Nephron progenitor cell (in vitro differentiated cells): ENCODE data around the gene CMIP.

Source experiments
- DNase-seq: peaks from one replicate; pipeline ENCODE4 v3.0.0; 2021
- H3K27ac Mint-ChIP-seq: 2 replicates; pipeline ENCODE4 v1.8.0; 2021; ENCODE audit warnings: mild to moderate bottlenecking, moderate library complexity, mixed read lengths
- H3K27me3 Mint-ChIP-seq: 2 replicates; pipeline ENCODE4 v1.8.0; 2021; ENCODE audit warnings: mild to moderate bottlenecking, low read depth, mixed read lengths; ENCODE audit not compliant: poor library complexity
- H3K36me3 Mint-ChIP-seq: 2 replicates; pipeline ENCODE4 v1.8.0; 2021; ENCODE audit warnings: low read depth, mixed read lengths
- H3K4me1 Mint-ChIP-seq: 2 replicates; pipeline ENCODE4 v1.8.0; 2021; ENCODE audit warnings: mixed read lengths
- H3K4me3 Mint-ChIP-seq: 2 replicates; pipeline ENCODE4 v1.8.0; 2021; ENCODE audit warnings: mild to moderate bottlenecking, moderate library complexity, mixed read lengths
- H3K9me3 Mint-ChIP-seq: 2 replicates; pipeline ENCODE4 v1.8.0; 2021; ENCODE audit warnings: mild to moderate bottlenecking, moderate library complexity, mixed read lengths
- CTCF ChIP-seq: fragments of 200-600 bp; sonication (generic); IDR thresholded peaks from 2 replicates; pipeline ENCODE4 v1.5.0; 2021; ENCODE audit warnings: antibody characterized with exemption

Gene CMIP

GRCh38 chr16:81494888-81495287 is 50.3 kb downstream of the CMIP start:
- Mint-ChIP-seq H3K4me3 (no peak overlapping the region), H3K36me3 (no peaks in the 10 kb centered on the region), H3K9me3 (no peaks in the 10 kb centered on the region), H3K27me3 (peaks cover 9% of the 10 kb centered on the region), H3K27ac (no peak overlapping the region), H3K4me1 (peaks cover 62% of the 10 kb centered on the region)
- TF ChIP-seq CTCF, result no peak
- no peak for DNase-seq

- H3K9me3 Mint-ChIP-seq, result no peaks in the 10 kb centered on the region
- no peak for TF ChIP-seq CTCF
- H3K27me3 Mint-ChIP-seq, result peaks cover 5% of the 10 kb centered on the region
- H3K4me1 Mint-ChIP-seq, result peaks cover 64% of the 10 kb centered on the region
- no peak overlapping the region for H3K27ac Mint-ChIP-seq
- H3K36me3 Mint-ChIP-seq, result no peaks in the 10 kb centered on the region
- DNase-seq, result no peak
- H3K4me3 Mint-ChIP-seq, result no peak overlapping the region
Measured at GRCh38 chr16:81495321-81496234, 51.0 kb downstream of the CMIP start.

GRCh38 chr16:81496321-81496720 is 51.7 kb downstream of the CMIP start:
- peaks cover 69% of the 10 kb centered on the region for H3K4me1 Mint-ChIP-seq
- H3K27me3 Mint-ChIP-seq, result peaks cover 3% of the 10 kb centered on the region
- no peaks in the 10 kb centered on the region for H3K36me3 Mint-ChIP-seq
- H3K9me3 Mint-ChIP-seq, result no peaks in the 10 kb centered on the region
- H3K27ac Mint-ChIP-seq, result no peak overlapping the region
- DNase-seq, result no peak
- H3K4me3 Mint-ChIP-seq, result no peak overlapping the region
- TF ChIP-seq CTCF, result no peak

- Mint-ChIP-seq H3K4me3 (no peak overlapping the region), H3K27me3 (peaks cover 3% of the 10 kb centered on the region), H3K9me3 (no peaks in the 10 kb centered on the region), H3K4me1 (peaks cover 69% of the 10 kb centered on the region), H3K27ac (no peak overlapping the region), H3K36me3 (no peaks in the 10 kb centered on the region)
- DNase-seq, result no peak
- TF ChIP-seq CTCF, result no peak
Measured at GRCh38 chr16:81496742-81497141, 52.1 kb downstream of the CMIP start.

- Mint-ChIP-seq H3K9me3 (no peaks in the 10 kb centered on the region), H3K27ac (no peak overlapping the region), H3K4me3 (no peak overlapping the region), H3K27me3 (peaks cover 3% of the 10 kb centered on the region), H3K36me3 (no peaks in the 10 kb centered on the region), H3K4me1 (peaks cover 68% of the 10 kb centered on the region)
- no peak for DNase-seq
- no peak for TF ChIP-seq CTCF
Measured at GRCh38 chr16:81497690-81498089, 53.1 kb downstream of the CMIP start.

- no peaks in the 10 kb centered on the region for H3K9me3 Mint-ChIP-seq
- TF ChIP-seq CTCF, result no peak
- H3K4me1 Mint-ChIP-seq, result peaks cover 65% of the 10 kb centered on the region
- no peaks in the 10 kb centered on the region for H3K36me3 Mint-ChIP-seq
- H3K4me3 Mint-ChIP-seq, result no peak overlapping the region
- H3K27me3 Mint-ChIP-seq, result peaks cover 3% of the 10 kb centered on the region
- H3K27ac Mint-ChIP-seq, result no peak overlapping the region
- DNase-seq, result no peak
Measured at GRCh38 chr16:81498351-81498750, 53.7 kb downstream of the CMIP start.
